Hepatic stellate cell (primary cell): ENCODE data around the gene KATNB1.
"Not testable (repeated sequence)": the region's sequence is repeated elsewhere in the genome, so short reads cannot be mapped to it uniquely, and the experiment has no call there.

ENCODE experiments used
- DNase-seq: peaks from one replicate; pipeline ENCODE4 v3.0.0; 2011; ENCODE audit warnings: low spot score

KATNB1 gene

DNA sequence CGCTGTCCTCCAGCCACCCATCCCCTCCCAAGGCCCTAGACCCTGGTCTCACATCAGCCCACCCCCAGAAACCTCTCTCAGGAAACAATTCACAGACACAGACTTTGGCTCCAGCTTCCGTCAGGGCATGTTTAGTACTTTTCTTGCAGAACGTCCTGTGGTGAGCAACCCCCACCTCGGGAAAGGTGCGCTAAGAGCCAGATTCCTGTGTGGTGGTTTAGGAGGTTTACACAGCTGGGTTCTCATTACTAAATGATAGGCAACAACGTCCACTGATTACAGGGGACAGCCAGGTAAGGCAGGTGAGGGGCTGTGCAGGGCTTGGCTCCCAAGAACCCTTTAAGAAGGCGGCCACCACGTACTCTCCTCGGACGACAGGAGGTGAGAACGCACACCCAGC is 37.4 kb downstream of the KATNB1 start:
- DNase-seq: no peak

- DNase-seq: no peak
Observed at GRCh38 chr16:57773655-57774295, 38.2 kb downstream of the KATNB1 start.

DNA sequence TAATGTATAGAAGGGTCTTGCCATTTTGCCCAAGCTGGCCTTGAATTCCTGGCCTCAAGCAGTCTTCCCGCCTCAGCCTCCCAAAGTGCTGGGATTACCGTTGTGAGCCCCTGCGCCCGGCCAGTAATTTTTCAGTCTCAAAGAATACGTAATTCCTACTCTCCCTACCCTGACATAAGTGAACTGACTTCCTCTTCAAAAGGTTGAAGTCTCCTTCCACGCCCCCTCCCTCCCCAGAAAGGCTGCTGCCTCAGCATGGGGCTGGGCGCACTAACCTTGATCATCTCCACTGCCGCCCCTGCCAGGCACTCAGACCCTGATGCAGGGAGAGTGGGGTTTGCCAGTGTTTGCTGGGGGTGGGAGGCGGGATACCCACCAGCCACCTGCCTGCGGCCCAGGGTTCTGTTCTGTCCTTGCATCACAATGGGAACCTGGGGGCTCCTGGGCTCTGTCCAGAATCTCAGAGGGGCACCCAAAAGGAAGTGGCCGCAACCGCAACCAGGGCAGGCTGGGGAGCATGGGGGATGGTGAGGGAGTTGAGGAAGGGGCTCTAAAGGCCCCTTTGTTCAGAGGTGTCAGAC is 39.2 kb downstream of the KATNB1 start:
- DNase-seq: no peak

- no peak for DNase-seq
Observed at GRCh38 chr16:57775661-57776469, 40.3 kb downstream of the KATNB1 start.

GRCh38 chr16:57778658-57779057 is 43.1 kb downstream of the KATNB1 start:
- no peak for DNase-seq

DNA sequence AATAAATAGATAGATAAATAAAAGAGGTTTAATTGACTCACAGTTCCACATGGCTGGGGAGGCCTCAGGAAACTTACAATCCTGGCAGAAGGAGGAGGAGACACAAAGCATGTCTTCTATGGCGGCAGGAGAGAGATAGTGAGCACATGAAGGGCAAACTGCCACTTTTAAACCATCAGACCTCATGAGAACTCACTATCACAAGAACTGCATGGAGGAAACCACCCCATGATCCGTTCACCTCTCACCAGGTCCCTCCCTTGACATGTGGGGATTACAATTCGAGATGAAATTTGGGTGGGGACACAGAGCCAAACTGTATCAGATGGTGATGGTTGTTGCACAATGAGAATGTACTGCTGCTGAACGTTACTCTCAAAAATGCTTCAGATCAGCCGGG is 44.3 kb downstream of the KATNB1 start:
- DNase-seq: not testable (repeated sequence)

DNA sequence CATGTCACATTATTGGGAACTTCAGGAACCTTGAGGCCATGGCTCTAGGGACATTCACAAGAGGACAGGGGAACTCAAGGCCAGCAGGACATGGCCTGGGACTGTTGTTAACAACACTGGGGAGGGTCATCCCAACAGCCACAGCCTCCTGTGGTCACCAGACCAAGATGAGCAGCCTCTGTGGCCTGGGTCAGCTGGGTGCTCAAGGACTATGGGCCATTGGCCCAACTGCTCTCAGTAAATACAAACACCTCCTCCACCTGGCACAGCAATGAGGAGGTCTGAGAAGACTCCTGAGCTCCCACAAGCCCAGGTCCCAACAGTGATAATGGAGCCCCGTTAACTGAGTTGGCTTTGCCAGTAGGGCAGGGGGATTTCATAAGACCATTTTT is 45.8 kb downstream of the KATNB1 start:
- DNase-seq: no peak

DNA sequence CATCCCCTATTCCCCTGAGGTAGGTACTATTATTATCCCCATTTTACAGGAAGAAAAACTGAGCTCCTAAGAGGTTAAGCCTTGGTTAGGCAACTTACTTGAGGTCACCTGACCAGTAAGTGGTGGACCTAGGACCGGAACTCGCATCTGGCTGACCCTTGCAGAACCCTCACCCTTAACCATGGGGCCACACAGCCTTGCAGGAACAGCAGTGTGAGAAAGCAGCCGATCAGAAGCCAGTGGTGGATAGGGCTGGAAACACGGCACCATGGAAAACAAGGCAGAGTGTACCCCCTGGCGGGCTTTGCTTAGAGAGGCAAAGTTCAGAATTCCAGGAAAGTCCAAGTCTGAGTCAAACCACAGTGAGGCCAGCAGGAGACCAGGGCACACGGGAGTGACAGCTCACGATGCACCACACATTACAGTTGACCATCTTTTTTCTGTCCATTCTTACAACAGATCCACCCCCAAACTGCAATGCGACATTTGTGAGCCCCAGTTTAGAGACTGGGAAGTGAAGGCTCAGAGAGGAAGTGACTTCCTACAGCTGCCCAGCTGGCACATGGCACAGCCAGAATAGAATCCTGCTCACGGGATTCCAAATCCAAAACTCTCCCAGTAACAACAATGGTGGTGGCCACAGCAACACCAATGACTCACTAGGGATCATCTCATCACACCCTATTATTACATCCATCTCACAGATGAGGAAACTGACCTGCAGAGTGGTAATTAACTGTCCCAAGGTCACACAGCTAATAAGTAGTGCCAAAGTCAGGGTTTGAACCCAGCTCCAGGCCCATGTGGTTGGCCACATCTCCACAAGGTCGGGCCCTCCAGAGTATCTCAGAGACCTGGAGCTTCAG is 46.4 kb downstream of the KATNB1 start:
- DNase-seq: peak; percentile 51

DNA sequence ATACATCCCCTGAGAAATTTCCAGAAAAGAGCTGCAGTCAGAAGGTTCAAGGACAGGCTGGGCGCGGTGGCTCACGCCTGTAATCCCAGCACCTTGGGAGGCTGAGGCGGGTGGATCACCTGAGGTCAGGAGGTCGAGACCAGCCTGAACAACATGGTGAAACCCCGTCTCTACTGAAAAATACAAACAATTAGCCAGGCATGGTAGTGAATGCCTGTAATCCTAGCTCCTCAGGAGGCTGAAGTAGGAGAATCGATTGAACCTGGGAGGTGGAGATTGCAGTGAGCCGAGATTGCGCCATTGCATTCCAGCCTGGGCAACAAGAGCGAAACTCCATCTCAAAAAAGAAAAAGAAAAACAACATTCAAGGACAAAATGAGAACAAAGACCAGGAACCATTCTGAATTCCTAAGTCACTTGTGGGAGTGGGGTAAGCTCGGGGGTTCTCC is 47.1 kb downstream of the KATNB1 start:
- not testable (repeated sequence) for DNase-seq

- no peak for DNase-seq
Observed at GRCh38 chr16:57783116-57783515, 47.5 kb downstream of the KATNB1 start.

DNA sequence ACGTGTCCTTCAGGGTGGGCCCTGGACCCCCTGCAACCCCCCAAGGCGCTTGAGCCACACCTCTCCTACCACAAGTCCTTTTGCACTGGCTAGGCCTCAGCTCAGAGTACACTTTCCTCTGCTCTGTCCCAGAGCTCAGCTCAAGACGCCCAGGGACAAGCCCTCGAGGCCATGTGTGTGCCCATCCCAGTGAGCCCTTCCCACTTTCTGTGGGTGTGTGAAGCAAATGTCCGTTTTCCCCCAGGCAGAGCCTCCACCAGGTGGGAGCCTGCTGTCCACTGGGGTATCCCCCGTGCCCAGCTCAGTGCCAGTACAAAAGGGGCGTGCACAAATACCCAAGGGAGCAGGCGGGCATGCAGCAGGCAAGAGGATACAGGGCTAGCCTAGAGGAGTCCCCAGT is 48.3 kb downstream of the KATNB1 start:
- no peak for DNase-seq

- DNase-seq: no peak
Observed at GRCh38 chr16:57784334-57784733, 48.8 kb downstream of the KATNB1 start.

DNA sequence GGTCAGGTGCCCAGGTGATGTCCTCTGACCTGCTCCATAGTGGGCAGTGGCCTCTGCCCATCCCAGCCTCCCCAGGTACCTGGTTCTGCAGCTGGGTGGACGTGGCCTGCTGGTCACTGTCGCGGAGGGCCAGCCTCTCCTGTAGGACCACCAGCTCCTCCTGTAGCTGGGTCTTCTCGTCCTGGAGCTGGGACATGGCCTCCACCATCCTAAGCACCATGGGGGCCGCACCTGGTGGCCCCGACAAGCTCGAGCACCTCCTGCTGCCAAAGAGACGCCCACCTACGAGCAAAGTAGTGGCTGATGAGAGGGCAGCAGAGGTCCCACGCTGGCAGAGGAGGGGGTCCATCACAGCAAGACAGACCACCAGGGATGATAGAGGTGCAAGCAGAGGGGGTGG is 49.8 kb downstream of the KATNB1 start:
- no peak for DNase-seq

GRCh38 chr16:57785924-57786323 is 50.4 kb downstream of the KATNB1 start:
- no peak for DNase-seq

DNA sequence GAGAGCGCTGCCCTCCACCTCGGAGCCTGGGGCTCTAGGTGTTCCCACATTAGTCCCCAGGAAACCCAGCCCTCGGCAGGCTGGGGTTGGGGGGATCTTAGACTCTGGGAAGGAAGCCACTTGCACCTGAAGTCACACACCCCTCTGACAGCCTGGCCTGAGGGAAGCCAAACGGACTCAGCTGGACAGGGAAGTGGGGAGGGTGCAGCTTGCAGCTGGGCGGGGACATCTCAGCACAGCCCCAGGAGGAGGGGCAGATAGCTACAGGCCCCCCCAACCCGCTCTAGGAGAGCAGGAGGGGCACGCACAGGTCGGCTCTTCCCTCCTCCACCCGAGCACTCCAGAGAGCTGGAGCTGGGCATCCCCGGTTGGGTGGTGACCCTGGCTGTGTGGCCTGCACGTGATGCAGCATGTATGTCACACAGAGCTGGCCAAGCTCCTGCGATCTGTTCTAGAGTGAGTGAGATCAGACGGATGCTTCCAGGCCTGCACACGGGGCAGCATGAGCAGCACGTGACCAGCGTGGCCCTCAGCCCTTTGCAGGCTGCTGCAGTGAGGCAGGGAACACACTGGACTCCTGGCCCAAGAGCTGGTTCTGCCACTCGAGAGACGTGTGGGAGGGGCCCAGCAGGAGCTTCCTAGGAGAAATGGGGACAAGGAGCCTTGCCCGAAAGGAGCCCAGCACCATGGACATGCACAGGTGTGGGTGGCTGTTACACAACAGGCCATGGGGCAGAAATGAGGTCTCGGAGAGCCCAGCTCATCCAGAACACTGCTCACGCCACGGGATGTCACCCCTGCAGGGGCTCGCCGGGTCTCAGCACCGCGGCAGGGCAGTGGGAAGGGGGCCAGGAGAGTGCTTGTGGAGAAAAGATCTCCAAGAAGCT is 51.3 kb downstream of the KATNB1 start:
- peak; percentile 27 for DNase-seq

GRCh38 chr16:57787519-57787905 is 51.9 kb downstream of the KATNB1 start:
- no peak for DNase-seq

DNA sequence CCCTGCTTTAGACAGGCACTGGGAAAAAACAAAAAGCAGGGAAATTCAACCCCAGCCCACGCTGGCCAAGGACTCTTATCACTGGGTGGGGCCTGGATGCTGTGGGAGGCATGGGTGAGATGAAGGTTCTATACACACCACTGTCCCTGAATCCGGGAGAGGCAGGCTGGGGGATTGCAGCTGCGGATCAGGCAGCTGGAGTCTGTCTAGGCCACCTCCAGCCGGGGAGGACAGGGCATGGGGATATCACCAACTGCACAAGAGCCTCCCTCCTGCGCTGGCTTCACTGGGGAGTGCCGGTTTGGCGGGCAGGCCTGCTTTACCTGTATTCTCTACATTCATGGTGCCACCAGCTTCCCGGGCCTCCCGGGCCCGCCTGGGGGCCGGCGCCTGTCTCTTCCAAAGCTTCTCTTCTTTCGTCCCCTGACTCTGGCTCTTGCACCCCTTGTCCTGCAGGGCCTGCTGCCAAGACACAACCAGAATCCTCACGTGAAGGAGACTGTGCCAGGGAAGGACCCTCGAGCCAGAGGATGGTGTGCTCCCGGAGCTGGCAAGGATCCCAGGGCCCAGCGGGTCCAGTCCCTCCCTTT is 52.8 kb downstream of the KATNB1 start:
- no peak for DNase-seq

- no peak for DNase-seq
Observed at GRCh38 chr16:57788951-57789350, 53.4 kb downstream of the KATNB1 start.

DNA sequence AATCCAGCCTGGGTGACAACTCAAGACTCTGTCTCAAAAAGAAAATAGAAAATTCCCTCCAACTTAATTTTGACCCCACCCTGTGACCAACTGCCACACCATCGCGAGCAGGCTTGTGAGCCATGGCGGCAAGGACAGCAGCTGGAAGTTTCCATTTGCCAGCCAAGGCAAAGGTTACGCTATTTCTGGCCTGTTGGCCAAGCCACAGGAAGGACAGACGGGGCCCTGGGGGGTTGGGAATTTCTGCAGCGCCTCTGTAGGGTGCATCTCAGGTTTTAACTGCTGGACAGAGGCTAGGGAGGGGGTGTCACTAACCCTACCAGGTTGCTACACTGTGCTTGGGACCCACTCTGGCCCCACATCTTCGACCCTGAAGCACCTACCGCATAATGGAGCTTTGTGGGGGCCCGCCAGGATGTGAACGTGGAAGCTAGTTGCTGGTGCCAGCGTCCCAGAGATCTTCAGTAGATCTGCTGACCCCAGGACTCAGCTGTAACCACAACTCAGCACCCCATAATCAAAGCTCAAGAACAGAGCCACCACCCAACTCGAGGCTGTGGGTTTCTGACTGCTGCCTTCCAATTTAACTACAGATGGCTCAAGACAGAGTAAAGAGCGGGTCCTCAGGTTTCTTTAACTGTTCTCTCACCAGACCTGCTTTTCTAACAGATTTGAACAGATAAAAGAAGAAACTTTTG is 55.8 kb downstream of the KATNB1 start:
- peak; percentile 43 for DNase-seq

DNA sequence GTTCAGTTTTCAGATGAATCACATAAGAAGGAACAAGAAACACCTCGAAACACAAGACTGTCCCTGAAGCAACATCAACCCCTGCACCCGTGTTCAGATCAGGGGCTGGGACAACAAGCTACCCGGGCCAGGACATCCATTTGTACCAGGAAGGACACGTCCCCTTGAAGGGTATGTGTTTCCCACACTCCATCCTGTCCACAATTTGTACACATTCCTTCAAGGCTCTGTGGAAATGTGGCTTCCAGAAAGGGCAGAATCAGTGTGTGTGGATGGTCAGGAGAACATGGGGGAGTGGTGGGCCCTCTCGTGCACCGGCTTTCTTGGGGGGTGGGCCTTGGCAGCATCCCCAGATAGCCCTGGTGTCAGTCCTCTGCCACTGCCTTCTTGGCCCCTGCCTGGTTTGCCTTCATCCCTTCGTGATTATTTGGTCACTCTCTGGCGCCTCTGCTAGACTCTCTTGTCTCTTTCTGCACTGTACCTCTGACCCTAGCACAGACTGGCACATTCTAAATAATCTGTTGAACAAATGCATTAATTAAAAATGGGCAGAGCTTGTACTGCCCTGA is 56.4 kb downstream of the KATNB1 start:
- peak; percentile 60 for DNase-seq
